ENCODE data around the gene CDKL4. TPM values are rescaled to one million over a fixed set of nuclear protein-coding genes. Genes with fewer than 3 reads are reported as not detected.

Gene CDKL4
- total RNA-seq, 2 donors from 2014 or later: 0.30 TPM; not detected in 1

Other genes starting within 250 kb of the CDKL4 start
- gene SOS1, start 122.9 kb downstream of the CDKL4 start, total RNA-seq: 100 to 1,000 TPM in 1 of 2 donors, 10 to 100 TPM in 1; 94.6 to 110 TPM
- gene MAP4K3, start 193.3 kb upstream of the CDKL4 start, total RNA-seq: 10 to 100 TPM; 14.6 to 17.1 TPM